HepG2 (cell line): ENCODE data around the gene PTPRU.

ENCODE experiments used
- RARA ChIP-seq: IDR thresholded peaks from 2 replicates; pipeline ENCODE4 v1.6.1; 2016; ENCODE audit warnings: missing genetic modification reagents, missing compliant biosample characterization
- ZNF143 ChIP-seq: sonication (generic); formaldehyde crosslinking; IDR thresholded peaks from 2 replicates; pipeline ENCODE4 v1.4.0; 2020; ENCODE audit warnings: missing genetic modification reagents
- ZNF891 ChIP-seq: sonication (generic); formaldehyde crosslinking; IDR thresholded peaks from 2 replicates; pipeline ENCODE4 v1.5.0; 2020; ENCODE audit warnings: mild to moderate bottlenecking, missing genetic modification reagents

GRCh38 chr1:29333008-29333407 is 96.7 kb downstream of the PTPRU start:
- TF ChIP-seq ZNF891: no peak
- no peak for TF ChIP-seq ZNF143 (CRISPR knock-in tag)
- no peak for TF ChIP-seq RARA (CRISPR knock-in tag)
